ENCODE measurements around the gene AGFG2.

DNA sequence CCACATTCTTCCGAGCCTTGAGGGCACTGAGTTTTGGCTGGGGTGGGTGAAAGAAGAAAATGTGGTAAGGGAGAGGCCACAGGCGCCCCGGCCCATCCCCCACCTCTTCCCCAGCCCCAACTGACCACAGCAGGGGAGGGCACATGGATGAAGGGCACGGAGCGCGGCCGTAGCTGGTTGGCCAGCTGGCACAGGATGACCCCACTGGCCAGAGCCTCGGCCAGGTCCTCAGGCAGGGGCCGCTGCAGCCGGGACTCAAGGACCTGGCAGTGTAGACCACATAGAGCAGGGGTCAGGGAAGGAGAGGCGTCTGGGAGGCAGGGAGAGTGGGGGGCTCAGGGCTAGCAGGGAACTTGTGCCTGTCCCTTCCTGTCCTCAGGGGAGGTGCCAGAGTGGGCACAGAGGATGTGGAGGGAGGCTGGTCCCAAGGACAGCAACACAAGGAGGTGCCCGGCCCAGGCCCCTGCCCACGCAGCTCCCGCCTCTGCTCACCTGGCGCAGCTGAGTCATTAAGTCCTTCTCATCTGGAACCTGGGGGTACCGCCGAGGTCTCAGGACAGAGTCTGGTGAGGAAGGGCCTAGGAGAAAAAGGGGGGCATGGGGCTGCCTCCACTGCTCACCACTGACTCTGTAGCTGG, 36.9 kb downstream of the AGFG2 start:
- TF ChIP-seq CTCF (conservative IDR thresholded peaks at IDR 0.05; ENCODE audit: low read depth, low read length) (no peak), EZH2 (IDR thresholded peaks at IDR 0.05; ENCODE audit: borderline replicate concordance, low read depth, low read length, poor library complexity, severe bottlenecking) (no peak)

Data from A673 (cell line).